Lung microvascular endothelial cell (primary cell): Measurements from ENCODE around the gene KIRREL3. TPM values are rescaled to one million over a fixed set of nuclear protein-coding genes. Genes with fewer than 3 reads are reported as not detected.
"Not testable (repeated sequence)": the region's sequence is repeated elsewhere in the genome, so short reads cannot be mapped to it uniquely, and the experiment has no call there.

Source experiments
- DNase-seq, 2 donors: peaks; one replicate each; pipeline versions ENCODE4 v3.0.0 to v3.0.0-alpha.2; 2010; ENCODE audit warnings: low read depth in 2 of 2
- total RNA-seq: library from RNA; depleted of rRNA; stranded (reverse); fragments of >200 nt; gene quantifications from 2 replicates; pipeline ENCODE4 v1.2.1, GENCODE V29; 2014

KIRREL3 gene
- total RNA-seq, 1 donor from 2014 or later: under 0.01 TPM

DNA sequence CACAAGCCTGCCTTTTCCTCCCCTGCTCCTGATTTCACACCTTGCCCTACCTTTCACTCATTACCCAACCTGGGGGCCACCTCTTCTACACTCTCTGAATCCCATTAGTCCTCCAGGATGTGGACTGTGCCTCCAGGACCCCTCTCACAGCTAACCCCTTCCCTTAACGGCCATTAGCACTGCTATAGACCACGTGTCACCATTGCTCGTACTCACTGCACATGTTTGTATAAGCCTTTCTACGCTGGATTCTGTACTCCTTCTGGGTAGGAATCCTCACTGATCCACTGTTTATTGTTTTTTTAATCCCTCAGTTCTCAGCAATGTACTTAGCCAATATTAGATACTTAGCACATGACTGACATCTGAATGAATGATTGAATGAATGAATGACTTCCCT lies 40.9 kb downstream of the KIRREL3 start:
- DNase-seq: no peak

DNA sequence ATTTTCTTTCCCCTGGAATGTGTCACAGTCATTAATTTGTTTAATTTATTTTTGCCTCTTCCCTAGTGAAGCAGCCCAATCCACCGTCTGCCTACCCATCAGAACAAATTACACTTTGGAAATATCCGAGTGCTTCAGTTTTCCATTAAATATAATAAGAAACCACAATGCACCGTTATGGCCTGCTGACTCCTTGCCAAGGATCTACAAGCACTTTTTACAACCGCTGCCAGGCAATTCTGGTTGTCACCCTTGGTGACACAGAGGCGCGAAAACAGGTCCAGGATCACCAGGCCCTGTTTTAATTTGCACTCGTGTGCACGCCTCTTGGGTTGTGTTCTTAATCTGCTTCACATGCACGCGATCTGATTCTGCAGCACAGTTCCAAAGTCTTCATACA lies 43.9 kb downstream of the KIRREL3 start:
- no peak for DNase-seq

DNA sequence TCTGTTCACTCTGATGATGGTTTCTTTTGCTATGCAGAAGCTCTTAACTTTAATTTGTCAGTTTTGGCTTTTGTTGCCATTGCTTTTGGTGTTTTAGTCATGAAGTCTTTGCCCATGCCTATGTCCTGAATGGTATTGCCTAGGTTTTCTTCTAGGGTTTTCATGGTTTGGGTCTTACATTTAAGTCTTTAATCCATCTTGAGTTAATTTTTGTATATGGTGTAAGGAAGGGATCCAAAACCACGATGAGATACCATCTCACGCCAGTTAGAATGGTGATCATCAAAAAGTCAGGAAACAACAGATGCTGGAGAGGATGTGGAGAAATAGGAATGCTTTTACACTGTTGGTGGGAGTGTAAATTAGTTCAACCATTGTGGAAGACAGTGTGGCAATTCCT lies 48.0 kb downstream of the KIRREL3 start:
- DNase-seq: not testable (repeated sequence)

DNA sequence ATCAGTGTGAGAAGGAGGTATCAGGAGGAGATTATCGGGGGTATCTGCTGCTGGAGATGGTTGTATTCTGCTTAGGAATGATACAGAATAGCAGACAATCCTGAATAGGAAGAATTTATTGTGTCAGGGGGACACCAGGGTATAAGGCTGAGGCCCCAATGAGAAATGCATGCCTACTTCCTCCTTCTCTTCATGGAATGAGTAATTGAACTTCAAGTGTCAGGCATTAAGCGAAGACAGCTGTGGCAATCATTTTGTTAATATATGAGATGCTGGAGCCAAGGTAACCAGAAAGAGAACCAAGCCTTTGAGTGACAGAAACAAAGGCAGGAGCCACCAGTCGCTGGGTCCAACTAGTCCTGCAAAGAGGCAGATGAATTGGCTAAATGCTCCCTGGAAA lies 49.1 kb downstream of the KIRREL3 start:
- no peak for DNase-seq

DNA sequence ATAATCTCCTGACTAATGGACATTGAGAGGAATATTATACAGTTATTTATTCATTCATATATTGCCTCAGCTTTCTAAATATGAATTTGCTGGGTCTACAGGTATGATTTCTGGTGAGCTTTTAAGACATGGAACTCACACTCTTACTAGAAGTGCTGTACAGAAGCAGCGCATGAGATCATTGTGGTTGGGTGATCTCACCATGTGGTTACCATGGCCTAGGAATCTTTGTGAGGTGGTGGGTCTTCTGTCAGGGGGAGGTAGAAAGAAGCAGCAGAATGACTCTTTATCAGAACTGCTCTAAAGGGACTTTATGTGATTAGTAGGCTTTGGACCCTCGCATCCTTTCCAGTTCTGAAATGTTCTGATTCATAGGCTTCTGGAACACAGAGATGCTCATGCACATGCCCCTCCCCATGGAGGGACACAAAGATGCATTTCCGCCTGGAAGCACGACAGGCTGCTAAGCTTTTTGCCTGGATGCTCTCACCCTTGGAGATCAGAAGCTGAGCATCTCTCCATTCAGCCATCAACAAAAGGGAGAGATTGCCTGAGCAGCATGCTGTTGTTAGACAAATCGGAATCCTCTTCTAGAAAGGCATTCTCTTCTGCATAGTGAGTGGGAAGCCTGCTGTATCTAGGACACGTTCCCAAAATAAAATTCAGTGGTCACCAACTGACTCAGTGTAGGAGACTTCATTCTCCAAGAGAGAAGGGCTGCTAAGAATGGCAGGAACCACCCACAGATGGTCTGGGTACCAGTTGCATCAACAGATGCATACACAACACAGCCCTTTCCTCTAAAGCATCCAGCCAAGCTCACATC lies 51.3 kb downstream of the KIRREL3 start:
- DNase-seq: no peak

DNA sequence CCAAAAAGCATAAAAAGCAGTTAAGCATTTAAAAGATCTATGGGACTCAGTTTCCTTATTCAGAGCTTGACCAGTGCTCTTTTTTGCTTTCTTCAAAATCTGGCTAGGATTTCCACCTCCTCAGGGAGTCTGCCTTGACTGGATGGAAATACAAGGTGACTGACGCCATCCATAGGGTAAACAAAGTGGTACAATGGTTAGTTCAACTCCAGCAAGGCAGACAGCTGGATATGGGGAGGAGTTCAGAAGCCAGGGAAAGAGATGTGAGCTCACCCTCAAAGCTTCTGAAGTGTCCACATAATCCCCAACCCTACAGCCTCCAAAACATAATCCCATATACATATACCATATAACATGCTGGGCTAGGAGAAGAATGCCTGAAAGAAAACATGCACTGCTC lies 52.0 kb downstream of the KIRREL3 start:
- DNase-seq: no peak

DNA sequence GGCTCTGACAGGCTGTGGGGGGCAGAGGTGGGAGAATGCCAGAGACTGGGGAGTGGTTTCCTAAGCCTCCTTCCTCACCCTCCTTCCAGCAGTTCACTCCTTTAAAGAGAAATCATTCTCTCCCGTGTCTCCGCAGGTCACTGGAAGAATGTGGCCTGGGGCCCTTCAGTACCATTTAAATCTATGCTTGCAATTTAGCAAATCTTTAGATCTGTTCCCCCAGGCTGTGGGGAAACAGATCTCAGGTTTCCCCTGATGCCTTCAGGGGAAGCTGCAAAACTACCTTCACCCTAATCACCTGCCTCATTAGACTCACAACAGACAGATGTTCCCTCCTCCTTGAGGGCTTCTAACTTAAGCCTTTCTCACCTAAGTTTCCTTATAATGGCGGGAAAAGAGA lies 55.3 kb downstream of the KIRREL3 start:
- no peak for DNase-seq

DNA sequence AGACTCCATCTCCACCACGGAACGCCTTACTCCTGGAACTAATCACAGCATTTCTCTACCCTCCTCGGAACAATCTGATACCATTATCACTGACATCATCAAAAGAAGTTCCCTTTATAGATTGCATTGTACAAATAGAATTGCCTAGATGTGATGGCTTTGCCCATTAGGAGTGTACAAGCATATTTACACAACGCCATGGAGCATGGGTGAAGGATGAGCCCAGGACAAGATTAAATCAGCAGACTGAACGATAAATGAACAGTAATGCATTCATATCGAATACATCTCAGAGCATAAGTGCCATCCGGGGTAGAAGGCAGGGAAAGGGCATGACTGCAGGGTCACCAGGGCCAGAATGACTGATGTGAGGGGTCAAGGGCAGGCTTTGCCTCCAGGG lies 57.3 kb downstream of the KIRREL3 start:
- no peak for DNase-seq

DNA sequence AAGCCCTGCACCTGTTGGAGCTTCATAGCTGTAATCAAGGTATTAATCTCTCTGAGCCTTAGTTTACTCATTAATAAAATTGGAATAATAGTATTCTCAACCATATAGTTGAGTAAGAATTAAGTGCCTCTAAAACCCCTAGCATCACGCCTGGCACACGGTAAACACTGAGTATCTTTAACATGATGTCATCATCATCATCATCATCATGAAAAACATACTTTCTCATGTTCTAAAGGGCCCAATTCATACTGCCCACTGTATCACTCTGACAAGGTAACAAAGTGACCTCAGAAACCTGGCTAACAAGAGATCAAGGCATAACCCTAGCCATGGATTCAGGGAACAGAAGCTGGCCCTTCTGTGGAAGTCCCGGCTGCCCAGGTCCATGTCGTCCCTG lies 58.4 kb downstream of the KIRREL3 start:
- no peak for DNase-seq

DNA sequence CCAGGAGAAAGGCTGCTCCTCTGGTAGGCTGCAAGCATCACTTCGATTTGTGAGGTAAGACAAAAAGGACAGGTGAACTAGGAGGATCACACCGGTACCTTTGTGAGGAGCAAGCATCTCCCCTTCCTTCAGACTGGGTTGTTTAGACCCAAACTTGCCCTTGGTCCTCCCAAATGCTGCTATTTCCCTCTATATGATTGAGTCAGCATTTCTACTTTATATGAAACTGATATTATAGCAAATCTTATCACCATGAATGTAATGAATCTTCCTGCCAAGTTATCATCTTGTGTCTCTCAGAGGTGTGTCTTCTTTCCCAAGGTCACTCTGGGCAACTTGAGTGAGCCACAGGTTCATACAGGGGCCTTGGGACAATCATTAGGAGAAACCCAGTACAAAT lies 61.0 kb downstream of the KIRREL3 start:
- no peak for DNase-seq

DNA sequence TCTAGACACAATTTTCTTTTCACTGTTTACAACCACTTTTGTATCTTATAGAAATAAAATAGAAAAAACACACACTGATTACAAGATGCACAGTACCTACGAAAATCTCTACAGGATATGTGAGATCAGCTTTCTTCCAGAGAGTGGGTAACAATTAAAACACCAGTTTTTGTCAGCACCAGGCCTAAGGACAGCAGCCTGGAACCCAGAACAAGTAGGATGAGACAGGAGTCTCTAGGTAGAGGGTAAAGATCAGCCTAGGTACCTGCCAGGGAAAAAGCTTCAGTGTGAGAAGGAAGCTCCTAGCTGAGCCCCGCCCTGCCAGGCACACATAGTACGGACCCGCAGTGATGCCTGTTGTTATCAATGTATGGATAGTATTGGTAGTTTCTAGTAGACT lies 61.9 kb downstream of the KIRREL3 start:
- DNase-seq: no peak

DNA sequence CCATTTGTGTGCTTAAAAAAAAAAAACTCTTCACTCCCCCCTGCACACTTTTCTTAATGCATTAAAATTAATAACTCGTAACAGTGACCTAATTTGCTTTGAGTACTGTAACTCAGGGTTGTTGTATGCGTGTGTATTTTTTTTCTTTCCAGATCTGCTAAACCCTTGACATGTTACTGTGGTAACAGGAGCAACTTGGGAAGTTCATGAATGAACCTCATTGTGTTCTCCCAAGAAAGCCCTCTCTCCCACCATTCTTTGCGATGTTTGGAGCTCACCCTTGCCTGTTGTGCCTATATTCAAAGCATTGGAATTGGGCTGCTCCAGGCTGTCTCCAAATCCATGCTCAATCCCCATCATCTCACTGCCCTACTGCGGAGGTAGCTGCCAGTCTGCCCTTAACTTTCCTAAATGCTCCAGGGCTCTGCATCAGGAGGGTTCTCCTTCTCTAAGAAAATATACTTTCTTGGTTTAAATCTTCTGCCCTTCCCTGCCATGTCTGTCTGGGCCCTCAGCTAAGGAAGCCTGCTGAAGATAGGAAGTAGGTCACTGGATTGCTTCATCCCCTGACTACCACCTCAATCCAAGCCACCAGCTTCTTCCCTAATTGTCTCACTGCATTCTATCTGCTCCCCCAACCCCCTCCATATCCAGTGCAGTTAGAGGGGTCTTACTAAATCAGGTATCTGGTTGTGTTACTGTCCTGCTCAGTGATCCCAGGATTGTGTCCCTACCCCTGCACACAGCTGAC lies 70.3 kb downstream of the KIRREL3 start:
- no peak for DNase-seq

DNA sequence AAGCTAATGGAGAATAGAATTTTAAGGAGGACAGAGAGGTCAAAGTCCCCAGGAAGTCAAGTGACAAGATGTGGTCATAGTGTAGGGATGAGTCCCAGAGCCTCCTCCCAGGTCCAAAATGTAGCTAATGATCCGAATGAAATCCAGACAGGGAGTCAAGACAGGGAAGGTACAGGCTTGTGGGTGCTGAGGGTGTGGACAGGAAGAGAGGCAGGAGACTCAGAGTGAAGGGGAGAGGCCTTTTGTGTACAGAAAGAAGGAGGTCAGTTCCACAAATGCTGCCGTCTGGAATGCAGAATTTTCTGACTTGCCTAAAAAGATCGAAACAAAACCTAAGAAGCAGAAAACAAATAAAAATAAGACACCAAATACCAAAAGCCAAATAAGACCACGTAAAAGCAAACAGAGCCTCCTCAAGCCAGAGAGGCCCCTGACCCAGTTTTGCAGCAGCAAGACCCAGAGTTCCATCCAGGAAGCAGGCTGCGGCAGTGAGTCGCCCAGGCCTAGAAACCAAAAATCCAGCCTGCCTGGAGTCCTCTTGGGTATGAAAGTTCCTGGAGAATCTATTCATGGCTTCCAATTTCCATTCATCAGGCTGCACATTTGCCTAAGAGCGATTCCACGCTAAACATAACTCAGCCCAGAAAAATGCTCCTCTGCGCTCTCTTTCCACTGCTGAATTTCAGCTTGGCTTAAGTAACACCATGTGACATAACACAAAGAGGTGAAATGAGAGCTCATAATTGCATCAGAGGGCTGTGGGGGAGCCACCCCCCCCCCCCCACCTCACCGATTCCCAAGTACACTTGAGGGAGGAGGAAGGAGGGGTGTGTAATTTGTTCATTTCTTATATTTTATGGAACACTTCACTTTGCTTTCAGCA lies 71.2 kb downstream of the KIRREL3 start:
- no peak for DNase-seq

DNA sequence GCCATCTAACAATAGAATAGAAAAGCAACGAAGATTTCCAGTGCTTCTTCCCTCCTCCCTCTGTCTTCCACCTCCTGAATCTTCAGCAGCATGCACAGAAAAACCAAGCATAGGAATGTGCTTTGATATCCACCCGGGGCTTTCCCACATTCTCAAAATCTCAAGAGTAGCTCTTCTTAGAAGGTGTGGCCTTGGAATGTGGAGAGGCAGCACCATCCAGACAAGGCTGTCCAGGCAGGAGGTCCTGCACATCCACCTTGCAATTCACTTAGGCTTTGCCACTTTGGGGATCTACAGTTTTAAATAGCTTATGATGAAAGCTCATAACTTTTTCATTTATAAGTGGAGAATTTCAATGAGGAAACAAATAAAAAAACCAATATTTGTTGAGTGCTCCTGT lies 72.9 kb downstream of the KIRREL3 start:
- no peak for DNase-seq

DNA sequence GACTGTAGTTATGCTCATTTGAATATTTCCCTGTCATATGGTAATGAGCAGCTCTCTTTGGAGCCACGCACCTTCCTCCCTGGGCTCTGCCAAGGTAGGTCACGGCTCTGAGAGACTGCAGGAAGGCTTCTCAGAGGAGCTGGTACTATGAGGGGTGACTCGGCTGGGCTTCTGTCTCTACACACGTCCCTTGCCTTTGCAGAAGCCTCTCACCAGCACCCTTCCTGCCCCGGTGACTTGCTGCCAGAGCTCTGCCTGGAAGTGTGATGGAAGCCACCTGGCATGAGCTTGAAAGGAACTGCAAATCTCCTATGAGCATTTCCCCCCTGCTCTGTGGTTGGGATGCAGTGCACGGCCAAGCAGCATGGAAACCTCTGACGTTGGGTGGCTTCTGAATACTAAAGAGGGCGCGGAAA lies 74.2 kb downstream of the KIRREL3 start:
- DNase-seq: no peak

DNA sequence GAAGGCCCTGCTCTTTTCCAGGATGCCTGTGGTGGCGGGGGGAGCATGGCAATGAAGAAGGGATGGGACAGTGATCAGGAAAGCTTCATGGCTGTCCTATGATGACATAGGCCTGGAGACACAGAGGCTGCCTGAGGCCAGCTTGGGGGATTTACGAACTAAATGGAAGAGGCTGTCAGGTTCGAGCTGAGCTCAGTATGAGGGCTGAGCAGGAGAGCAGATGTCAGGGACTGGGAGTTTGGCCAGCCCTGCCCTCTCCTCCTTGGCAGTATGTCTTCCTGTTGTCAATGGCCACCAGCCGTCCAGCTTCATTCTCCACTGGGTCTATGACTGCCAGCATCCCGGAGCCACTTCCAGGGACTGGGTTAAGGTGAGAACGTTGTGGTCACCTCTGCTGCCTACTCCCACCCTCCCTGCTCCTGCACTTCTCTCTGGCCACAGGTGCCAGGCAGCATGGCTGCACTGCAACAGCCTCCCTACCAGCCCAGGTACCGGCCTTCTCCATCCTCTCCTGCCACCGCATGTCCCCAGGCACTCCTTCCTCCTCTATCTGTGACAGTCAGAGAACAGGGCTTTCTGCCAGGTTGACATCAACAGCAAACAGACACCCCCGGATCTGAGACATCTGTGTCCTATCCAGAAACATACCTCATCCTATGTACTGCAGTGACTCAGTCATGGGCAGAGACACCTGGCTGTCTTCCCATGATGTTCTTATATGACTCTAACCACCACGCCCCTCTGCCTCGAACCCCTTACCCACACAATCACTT lies 75.1 kb downstream of the KIRREL3 start:
- DNase-seq: no peak

DNA sequence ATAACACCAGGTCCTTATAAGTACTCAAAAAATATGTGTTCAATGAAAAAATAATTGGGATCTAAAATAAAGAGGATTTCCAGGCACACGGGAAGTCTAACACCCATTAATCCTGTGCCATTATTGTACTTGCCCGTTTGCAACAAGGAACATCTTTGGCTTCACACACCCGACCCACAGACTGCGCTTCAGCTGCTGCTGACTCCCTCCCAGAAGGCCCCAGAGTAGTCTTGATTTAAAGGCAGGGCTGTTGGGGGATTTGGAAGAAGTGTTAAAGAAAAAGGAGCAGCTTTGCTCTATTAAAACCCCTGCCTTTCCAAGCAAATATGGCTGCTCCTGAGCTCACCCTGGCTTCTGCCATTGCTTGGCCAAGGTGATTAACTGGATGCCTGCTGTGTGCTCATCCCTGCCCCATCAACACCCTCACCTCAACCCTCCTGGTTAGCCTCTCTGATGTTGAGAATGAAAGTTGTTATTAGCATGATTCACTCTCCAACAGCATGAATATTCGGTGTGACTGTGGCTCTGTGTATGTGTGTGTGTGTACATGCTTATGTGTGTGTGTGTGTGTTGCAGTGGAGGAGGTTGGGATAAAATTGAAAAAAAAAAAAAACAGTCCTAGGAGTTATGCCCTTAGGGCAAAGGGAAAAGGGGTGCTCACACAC lies 76.1 kb downstream of the KIRREL3 start:
- DNase-seq: no peak

DNA sequence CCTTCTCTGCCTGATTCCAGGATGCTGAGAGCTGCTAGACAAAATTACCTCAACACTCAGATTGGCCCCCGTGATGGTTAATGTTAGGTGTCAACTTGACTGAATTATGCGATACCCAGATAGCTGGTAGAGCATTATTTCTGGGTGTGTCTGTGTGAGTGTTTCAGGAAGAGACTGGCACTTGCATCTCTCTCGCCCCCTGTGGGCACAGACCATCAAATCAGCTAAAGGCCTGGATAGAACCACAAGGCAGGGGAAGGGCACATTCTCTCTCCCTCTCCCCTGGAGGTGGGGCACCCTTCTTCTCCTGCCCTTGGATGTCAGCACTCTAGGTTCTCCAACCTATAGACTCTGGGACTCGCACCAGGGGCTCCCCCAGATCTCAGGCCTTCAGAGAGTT lies 79.7 kb downstream of the KIRREL3 start:
- DNase-seq: no peak

DNA sequence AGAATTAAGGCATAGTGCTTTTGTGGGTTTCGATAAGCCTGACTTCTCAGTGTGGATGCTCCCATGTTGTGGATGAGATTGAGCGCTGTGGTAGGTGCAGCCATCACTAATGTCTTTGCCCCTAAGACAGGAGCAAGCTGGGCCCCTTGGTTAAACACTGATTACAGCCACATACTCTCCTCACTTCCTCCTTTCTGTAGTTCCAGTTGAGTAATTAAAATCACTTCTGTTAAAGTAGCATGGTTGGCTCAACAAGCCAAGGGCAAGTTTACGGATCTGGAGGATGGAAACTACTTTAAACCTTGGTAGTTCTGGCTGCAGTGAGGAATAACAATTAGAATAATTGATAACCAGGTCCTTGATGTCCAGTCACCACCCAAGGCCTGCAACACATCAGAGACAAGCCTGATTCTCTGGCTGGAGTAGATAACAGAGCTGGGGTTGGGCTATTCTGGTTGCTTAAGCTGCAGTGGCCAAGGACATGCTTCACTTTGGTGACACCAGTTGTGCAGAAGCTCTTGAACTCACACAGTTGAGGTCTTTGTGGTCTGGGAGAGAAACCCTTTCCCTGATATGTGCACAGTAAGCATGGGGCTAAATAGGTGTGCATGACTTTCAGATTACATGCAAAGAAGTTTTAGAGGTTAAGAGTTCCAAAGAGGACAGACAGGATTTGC lies 81.3 kb downstream of the KIRREL3 start:
- DNase-seq: no peak

DNA sequence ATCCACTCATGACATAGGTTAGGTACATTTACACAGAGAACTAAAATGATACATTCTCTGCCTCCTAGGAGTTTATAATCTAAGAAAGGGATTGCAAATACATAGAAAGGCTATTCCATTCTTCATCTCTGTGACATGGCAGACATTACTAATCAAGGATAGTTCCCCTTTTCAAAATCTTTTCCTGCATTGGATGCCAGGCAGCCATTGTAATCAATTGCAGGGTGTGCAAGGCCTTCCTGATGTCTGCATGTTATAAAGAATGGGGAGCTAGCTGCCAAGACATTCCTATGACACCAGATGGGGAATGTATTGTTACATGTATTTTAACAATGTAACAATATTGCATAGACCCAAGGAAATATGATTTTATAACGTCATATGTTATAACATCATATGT lies 82.0 kb downstream of the KIRREL3 start:
- DNase-seq: no peak
